CD4-positive, alpha-beta T cell (primary cell): ENCODE results near the gene CUL4B. TPM values are rescaled to one million over a fixed set of nuclear protein-coding genes. Genes with fewer than 3 reads are reported as not detected.

Experiments
- ATAC-seq: fragments of 200-7000 bp; cut with Tn5 transposase; one replicate; pipeline ENCODE4 v1.10.0; 2022; ENCODE audit warnings: mild to moderate bottlenecking; ENCODE audit not compliant: poor library complexity
- CTCF ChIA-PET: fragments of 350-600 bp; sonication (Branson Sonifier 250); formaldehyde crosslinking; loops from one replicate; lab custom pipeline; 2021; ENCODE audit warnings: antibody characterized with exemption, inconsistent platforms; lab: Charles Lee
- POLR2A ChIA-PET: fragments of 350-600 bp; sonication (Branson Sonifier 250); formaldehyde crosslinking; loops from one replicate; lab custom pipeline; 2021; ENCODE audit warnings: antibody characterized with exemption, inconsistent platforms; lab: Charles Lee
- DNase-seq, 14 experiments: peaks; one replicate each; pipeline ENCODE4 v3.0.0-alpha.2; 2013 to 2020; ENCODE audit warnings: mixed read lengths in 2 of 14
- H3K27ac ChIP-seq, 2 donors: one replicate each; pipeline versions ENCODE4 v1.5.1 to v1.7.0; 2013; ENCODE audit warnings: low read length in 2 of 2, low read depth in 1 of 2, mild to moderate bottlenecking in 1 of 2
- H3K27me3 ChIP-seq, 2 experiments: 1 replicate in 1 of 2; 2 replicates in 1 of 2; pipeline versions ENCODE4 v1.6.1 to v1.7.0; 2013; ENCODE audit warnings: low read length in 2 of 2, control low read depth in 1 of 2, mild to moderate bottlenecking in 1 of 2, moderate library complexity in 1 of 2; ENCODE audit not compliant: insufficient read depth in 2 of 2, control insufficient read depth in 1 of 2
- H3K36me3 ChIP-seq: one replicate; pipeline ENCODE4 v1.6.1; 2013; ENCODE audit warnings: low read length, control low read depth; ENCODE audit not compliant: insufficient read depth
- H3K4me1 ChIP-seq: one replicate; pipeline ENCODE4 v1.6.1; 2013; ENCODE audit warnings: low read length, control low read depth; ENCODE audit not compliant: insufficient read depth
- H3K4me3 ChIP-seq: one replicate; pipeline ENCODE4 v1.5.1; 2013; ENCODE audit warnings: mild to moderate bottlenecking, low read length, moderate library complexity
- H3K9me3 ChIP-seq, 2 experiments: 1 replicate in 1 of 2; 2 replicates in 1 of 2; pipeline versions ENCODE4 v1.6.1 to v1.7.0; 2013; ENCODE audit warnings: low read length in 2 of 2, mild to moderate bottlenecking in 2 of 2, control low read depth in 1 of 2, moderate library complexity in 1 of 2; ENCODE audit not compliant: control insufficient read depth in 1 of 2, insufficient read depth in 1 of 2
- H3K27ac Mint-ChIP-seq: one replicate; pipeline ENCODE4 v1.8.0; 2020; ENCODE audit warnings: mixed read lengths
- H3K27me3 Mint-ChIP-seq: one replicate; pipeline ENCODE4 v1.8.0; 2021; ENCODE audit warnings: mixed read lengths
- H3K36me3 Mint-ChIP-seq: one replicate; pipeline ENCODE4 v1.8.0; 2021; ENCODE audit warnings: low read depth, mixed read lengths
- H3K4me1 Mint-ChIP-seq: one replicate; pipeline ENCODE4 v1.8.0; 2021; ENCODE audit warnings: low read depth, mixed read lengths
- H3K4me3 Mint-ChIP-seq: one replicate; pipeline ENCODE4 v1.8.0; 2020; ENCODE audit warnings: mild to moderate bottlenecking, mixed read lengths
- H3K9me3 Mint-ChIP-seq: one replicate; pipeline ENCODE4 v1.8.0; 2020; ENCODE audit warnings: mixed read lengths
- intact Hi-C, 2 experiments: fragments of 100-400 bp; cut with DNase I in 1 of 2; cut with micrococcal nuclease in 1 of 2; formaldehyde crosslinking; loops; one replicate each; pipeline versions ENCODE4 v1.15.1 to v1.9.0; 2023 to 2025; cut with DNase I, micrococcal nuclease
- polyA plus RNA-seq, 2 donors: library from polyadenylated mRNA; unstranded; fragments of 120-200 nt; gene quantifications; one replicate each; pipeline ENCODE4 v1.2.1, GENCODE V29; 2013
- total RNA-seq, 174 experiments: library from RNA in 2 of 174; stranded (reverse) in 2 of 174; gene quantifications; one replicate each; pipeline ENCODE4 v1.2.3 and lab custom pipeline; 2021 to 2026
- TF ChIP-seq, protein P1 (sequence below): fragments of 200-600 bp; IDR thresholded peaks from one replicate; pipeline ENCODE4 v1.8.0; 2022; ENCODE audit warnings: antibody characterized with exemption, mild to moderate bottlenecking

Gene CUL4B
- total RNA-seq (10 to 100 TPM; 32.1 to 34.1 TPM), total RNA-seq (lab: John Stamatoyannopoulos, UW) (20.0 to 206 (median 99.4) reads per million in 172 experiments)
- polyA plus RNA-seq (2013, experiment 1 of 2) = 42.2 TPM
- 47.4 TPM for polyA plus RNA-seq (2013, experiment 2 of 2)

DNA sequence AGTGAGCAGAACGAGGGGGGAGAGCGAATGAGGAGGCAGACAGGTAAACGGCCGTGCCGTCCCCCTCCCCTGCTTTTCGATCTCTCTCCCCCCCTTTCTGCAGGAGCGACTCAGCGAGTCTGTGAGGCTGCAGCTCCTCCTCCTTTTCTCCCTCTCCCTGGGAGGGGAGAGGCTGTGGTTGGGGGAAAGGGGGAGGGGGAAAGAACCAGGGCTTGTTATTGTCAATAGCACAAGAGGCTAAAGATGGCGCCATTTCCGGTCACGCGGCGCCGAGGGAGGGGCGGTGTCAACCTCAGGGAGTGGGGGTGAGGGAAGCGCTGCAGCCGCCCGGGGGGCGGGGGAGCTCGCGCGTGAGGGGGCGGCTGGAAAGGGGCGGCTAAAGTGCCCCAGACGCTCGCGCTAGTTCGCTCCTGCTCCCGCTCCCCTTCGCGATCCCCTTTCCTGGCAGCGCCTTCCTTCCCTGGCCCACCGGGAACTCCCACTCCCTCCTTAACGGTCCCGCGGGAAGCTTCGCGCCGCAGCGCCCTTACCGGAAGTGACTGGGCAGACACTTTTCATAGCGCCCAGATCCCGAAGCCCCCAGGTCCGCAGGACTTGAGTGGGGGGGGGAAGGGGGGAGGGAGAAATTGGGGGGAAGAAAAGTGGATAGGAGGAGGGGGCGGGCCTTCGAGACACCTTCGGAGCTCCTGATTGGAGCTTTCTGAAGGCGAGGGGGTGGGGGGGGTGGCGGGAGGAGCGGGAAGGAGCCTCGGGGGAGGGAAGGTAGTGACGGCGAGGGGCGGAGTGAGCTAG is at the start of gene CUL4B:
Gene CUL4B, minus strand, starts transcription at position 121 of the 792 bp plus-strand sequence. CDS start 324 bp downstream, outside the sequence.
- Histone ChIP-seq H3K36me3 (peaks cover 11% of the 10 kb centered on the region), H3K27ac (peak within 1 kb of the TSS; percentile 95 to 97), H3K4me1 (peaks cover 9% of the 10 kb centered on the region), H3K9me3 (no peaks in the 10 kb centered on the region), H3K4me3 (peak within 1 kb of the TSS; percentile 84), H3K27me3 (no peaks in the 10 kb centered on the region)
- peaks cover 32% of the 10 kb centered on the region for H3K4me1 Mint-ChIP-seq
- CTCF ChIA-PET = interaction anchor here (0.7 to 2.0 kb wide), 4 partner anchors 11 to 75 kb away, joined by 3 to 6 read pairs (median 4); partner anchors contain the start of gene MCTS1
- H3K36me3 Mint-ChIP-seq = peaks cover 35% of the 10 kb centered on the region
- POLR2A ChIA-PET = interaction anchor here (0.5 to 5.9 kb wide), 32 partner anchors 8 to 1093 kb away, joined by 3 to 199 read pairs (median 4); partner anchors contain the start of genes C1GALT1C1, MCTS1, RPL39 and SLC25A5
- no peaks in the 10 kb centered on the region for H3K27me3 Mint-ChIP-seq
- ATAC-seq (peak; percentile 85), DNase-seq (peak; percentile 81 to 96 (median 88))
- peak within 1 kb of the TSS; percentile 90 for H3K27ac Mint-ChIP-seq
- peak within 1 kb of the TSS; percentile 97 for H3K4me3 Mint-ChIP-seq
- intact Hi-C loops = loop anchor here (1.0 to 5.0 kb wide), 4 partner anchors 43 to 69 kb away; partner anchors contain the start of genes C1GALT1C1 (in 1 of the 2) and MCTS1 (in 1 of the 2)
- H3K9me3 Mint-ChIP-seq = no peaks in the 10 kb centered on the region
- TF ChIP-seq, protein P1, sequence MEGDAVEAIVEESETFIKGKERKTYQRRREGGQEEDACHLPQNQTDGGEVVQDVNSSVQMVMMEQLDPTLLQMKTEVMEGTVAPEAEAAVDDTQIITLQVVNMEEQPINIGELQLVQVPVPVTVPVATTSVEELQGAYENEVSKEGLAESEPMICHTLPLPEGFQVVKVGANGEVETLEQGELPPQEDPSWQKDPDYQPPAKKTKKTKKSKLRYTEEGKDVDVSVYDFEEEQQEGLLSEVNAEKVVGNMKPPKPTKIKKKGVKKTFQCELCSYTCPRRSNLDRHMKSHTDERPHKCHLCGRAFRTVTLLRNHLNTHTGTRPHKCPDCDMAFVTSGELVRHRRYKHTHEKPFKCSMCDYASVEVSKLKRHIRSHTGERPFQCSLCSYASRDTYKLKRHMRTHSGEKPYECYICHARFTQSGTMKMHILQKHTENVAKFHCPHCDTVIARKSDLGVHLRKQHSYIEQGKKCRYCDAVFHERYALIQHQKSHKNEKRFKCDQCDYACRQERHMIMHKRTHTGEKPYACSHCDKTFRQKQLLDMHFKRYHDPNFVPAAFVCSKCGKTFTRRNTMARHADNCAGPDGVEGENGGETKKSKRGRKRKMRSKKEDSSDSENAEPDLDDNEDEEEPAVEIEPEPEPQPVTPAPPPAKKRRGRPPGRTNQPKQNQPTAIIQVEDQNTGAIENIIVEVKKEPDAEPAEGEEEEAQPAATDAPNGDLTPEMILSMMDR = no peak

DNA sequence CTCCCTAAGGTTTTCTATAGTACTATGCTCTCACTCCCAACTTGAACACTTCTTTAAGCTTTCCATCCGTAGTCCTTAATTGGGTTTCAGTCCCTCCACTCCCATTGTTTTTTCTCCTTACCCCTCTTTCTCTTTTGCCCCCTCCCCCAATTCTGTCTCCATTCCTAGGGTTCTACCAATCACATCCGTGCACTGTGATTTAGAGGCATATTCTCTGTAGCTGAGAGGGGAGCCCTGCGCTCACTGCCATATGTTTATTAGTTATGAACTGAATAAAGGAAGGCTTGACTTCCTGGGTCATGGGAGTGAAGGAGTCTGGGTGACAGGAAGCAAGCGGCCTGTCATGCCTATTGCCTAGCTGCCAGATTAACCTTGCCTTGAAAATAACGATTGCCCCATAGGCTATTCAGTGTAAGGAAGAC is 43.6 kb upstream of the CUL4B start:
- ATAC-seq (peak; percentile 72), DNase-seq (peak in 12 of 14 experiments; percentile 7 to 69 (median 25))
- peaks cover 27% of the 10 kb centered on the region for H3K36me3 Mint-ChIP-seq
- no peaks in the 10 kb centered on the region for H3K27me3 ChIP-seq
- peak overlapping the region; percentile 77 to 90 for H3K27ac ChIP-seq
- peaks cover 9% of the 10 kb centered on the region for H3K36me3 ChIP-seq
- peak overlapping the region; percentile 88 for H3K4me3 ChIP-seq
- no peaks in the 10 kb centered on the region for H3K9me3 ChIP-seq
- H3K4me1 Mint-ChIP-seq = peaks cover 12% of the 10 kb centered on the region
- peak overlapping the region; percentile 97 for H3K27ac Mint-ChIP-seq
- ChIA-PET POLR2A (interaction anchor here (0.8 to 4.2 kb wide), 13 partner anchors 14 to 813 kb away, joined by 3 to 199 read pairs (median 6); partner anchors contain the start of genes C1GALT1C1, CUL4B, RPL39 and ZBTB33), CTCF (interaction anchor here (1.0 to 2.1 kb wide), 3 partner anchors 25 to 45 kb away, joined by 3 to 4 read pairs (median 4); partner anchors contain the start of genes C1GALT1C1 and CUL4B)
- TF ChIP-seq, protein P1 = no peak
- peak overlapping the region; percentile 96 for H3K4me3 Mint-ChIP-seq
- intact Hi-C loops = loop anchor here in 1 of 2 experiments (1.0 kb wide), 2 partner anchors 26 to 43 kb away; partner anchors contain the start of gene C1GALT1C1
- no peaks in the 10 kb centered on the region for H3K9me3 Mint-ChIP-seq
- no peaks in the 10 kb centered on the region for H3K27me3 Mint-ChIP-seq
- H3K4me1 ChIP-seq = peaks cover 4% of the 10 kb centered on the region
